Ascending aorta (tissue), 2 donors: ENCODE results near the gene DYSF. TPM values are rescaled to one million over a fixed set of nuclear protein-coding genes. Genes with fewer than 3 reads are reported as not detected.
"Not testable (repeated sequence)": the region's sequence is repeated elsewhere in the genome, so short reads cannot be mapped to it uniquely, and the experiment has no call there.

ENCODE experiments used
- DNase-seq, 2 donors: peaks; one replicate each; pipeline ENCODE4 v3.0.0-alpha.2; 2019; ENCODE audit warnings: low spot score in 2 of 2
- H3K27ac ChIP-seq, 2 donors: fragments of 200-600 bp; sonication (generic); one replicate each; pipeline ENCODE4 v1.5.1; 2016 to 2017; ENCODE audit warnings: mild to moderate bottlenecking in 1 of 2
- H3K27me3 ChIP-seq: fragments of 200-600 bp; sonication (generic); one replicate; pipeline ENCODE4 v1.5.1; 2017
- H3K36me3 ChIP-seq, 2 donors: fragments of 200-600 bp; sonication (generic); one replicate each; pipeline ENCODE4 v1.5.1; 2016
- H3K4me1 ChIP-seq, 2 donors: fragments of 200-600 bp; sonication (generic); one replicate each; pipeline ENCODE4 v1.5.1; 2016 to 2017; ENCODE audit warnings: mild to moderate bottlenecking in 1 of 2
- H3K4me3 ChIP-seq, 2 donors: fragments of 200-600 bp; sonication (generic); one replicate each; pipeline ENCODE4 v1.5.1; 2016 to 2017; ENCODE audit warnings: mild to moderate bottlenecking in 1 of 2
- H3K9me3 ChIP-seq, 2 donors: fragments of 200-600 bp; sonication (generic); one replicate each; pipeline ENCODE4 v1.5.1; 2016
- CTCF ChIP-seq, 3 experiments: fragments of 200-600 bp in 2 of 3; fragments of 450-650 bp in 1 of 3; sonication (generic) in 2 of 3; IDR thresholded peaks; one replicate each; pipeline ENCODE4 v1.5.1; 2016 to 2019; ENCODE audit warnings: antibody characterized with exemption in 3 of 3, mild to moderate bottlenecking in 1 of 3, moderate library complexity in 1 of 3
- intact Hi-C: fragments of 100-400 bp; cut with DNase I; formaldehyde crosslinking; loops from one replicate; pipeline ENCODE4 v1.15.1; 2023
- total RNA-seq: library from RNA; depleted of rRNA; stranded (reverse); fragments of >200 nt; gene quantifications from one replicate; pipeline ENCODE4 v1.1.0, GENCODE V29; 2016

Gene DYSF
- total RNA-seq, 1 donor from 2014 or later = 58.3 TPM

GRCh38 chr2:71482055-71482454 is 28.7 kb downstream of the DYSF start:
- no peak for TF ChIP-seq CTCF (IDR thresholded peaks at IDR 0.05)
- no peaks in the 10 kb centered on the region for H3K4me1 ChIP-seq
- no peak for DNase-seq
- H3K9me3 ChIP-seq = no peaks in the 10 kb centered on the region
- H3K36me3 ChIP-seq = no peaks in the 10 kb centered on the region
- no peak overlapping the region for H3K27ac ChIP-seq
- H3K4me3 ChIP-seq = no peak overlapping the region
- H3K27me3 ChIP-seq = no peaks in the 10 kb centered on the region
- intact Hi-C loops = no loop called here

- H3K4me3 ChIP-seq = no peak overlapping the region
- no peaks in the 10 kb centered on the region for H3K36me3 ChIP-seq
- intact Hi-C loops = no loop called here
- H3K27ac ChIP-seq = no peak overlapping the region
- TF ChIP-seq CTCF (IDR thresholded peaks at IDR 0.05) = no peak
- no peaks in the 10 kb centered on the region for H3K9me3 ChIP-seq
- H3K4me1 ChIP-seq = no peaks in the 10 kb centered on the region
- no peak for DNase-seq
- no peaks in the 10 kb centered on the region for H3K27me3 ChIP-seq
Measured at GRCh38 chr2:71483246-71483645, 29.9 kb downstream of the DYSF start.

- Histone ChIP-seq H3K4me3 (no peak overlapping the region), H3K36me3 (no peaks in the 10 kb centered on the region), H3K27ac (no peak overlapping the region), H3K4me1 (no peaks in the 10 kb centered on the region), H3K9me3 (no peaks in the 10 kb centered on the region), H3K27me3 (no peaks in the 10 kb centered on the region)
- no peak for TF ChIP-seq CTCF (IDR thresholded peaks at IDR 0.05)
- no peak for DNase-seq
- intact Hi-C loops = no loop called here
Measured at GRCh38 chr2:71484354-71484753, 31.0 kb downstream of the DYSF start.

GRCh38 chr2:71486881-71487640 is 33.7 kb downstream of the DYSF start:
- H3K4me1 ChIP-seq = no peaks in the 10 kb centered on the region
- no peaks in the 10 kb centered on the region for H3K27me3 ChIP-seq
- no peak overlapping the region for H3K4me3 ChIP-seq
- DNase-seq = no peak
- TF ChIP-seq CTCF (IDR thresholded peaks at IDR 0.05) = no peak
- intact Hi-C loops = no loop called here
- no peak overlapping the region for H3K27ac ChIP-seq
- no peaks in the 10 kb centered on the region for H3K36me3 ChIP-seq
- H3K9me3 ChIP-seq = no peaks in the 10 kb centered on the region

GRCh38 chr2:71491551-71491950 is 38.2 kb downstream of the DYSF start:
- H3K36me3 ChIP-seq, H3K9me3 ChIP-seq, H3K4me1 ChIP-seq, H3K27ac ChIP-seq, intact Hi-C loops, H3K27me3 ChIP-seq, DNase-seq, H3K4me3 ChIP-seq: not testable (repeated sequence)

- H3K9me3 ChIP-seq = no peaks in the 10 kb centered on the region
- H3K4me3 ChIP-seq = no peak overlapping the region
- no peaks in the 10 kb centered on the region for H3K4me1 ChIP-seq
- intact Hi-C loops = no loop called here
- DNase-seq = no peak
- H3K27me3 ChIP-seq = no peaks in the 10 kb centered on the region
- no peak for TF ChIP-seq CTCF (IDR thresholded peaks at IDR 0.05)
- no peak overlapping the region for H3K27ac ChIP-seq
- no peaks in the 10 kb centered on the region for H3K36me3 ChIP-seq
Measured at GRCh38 chr2:71492112-71492511, 38.8 kb downstream of the DYSF start.
